NCI-H526 treated with DMSO at 0.1 percent for 48 hours (cell line): Measurements from ENCODE around the gene AGO3.
"Not testable (repeated sequence)": the region's sequence is repeated elsewhere in the genome, so short reads cannot be mapped to it uniquely, and the experiment has no call there.

Experiments used
- DNase-seq: peaks from one replicate; lab custom pipeline; 2025; lab: John Stamatoyannopoulos, UW

AGO3 gene

DNA sequence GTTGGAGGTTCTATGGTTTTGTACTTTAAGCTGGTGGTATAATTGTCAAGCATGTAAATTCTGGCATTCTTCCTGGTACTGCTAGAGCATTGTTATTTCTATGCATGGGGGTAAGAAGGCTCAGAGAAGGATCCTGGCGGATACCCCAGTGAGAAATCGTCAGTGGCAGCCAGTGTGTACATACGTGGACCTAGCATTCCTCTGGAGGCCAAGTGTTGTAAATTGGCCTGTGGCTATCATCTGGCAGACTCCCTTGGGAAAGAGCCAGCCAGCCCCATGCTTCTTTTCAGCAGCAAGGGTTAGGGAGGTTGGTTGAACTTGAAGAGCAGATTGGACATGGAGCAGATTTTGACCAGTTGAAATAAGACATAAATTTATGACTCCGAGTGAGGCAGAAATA is 5.2 kb upstream of the AGO3 start:
- no peak for DNase-seq

DNA sequence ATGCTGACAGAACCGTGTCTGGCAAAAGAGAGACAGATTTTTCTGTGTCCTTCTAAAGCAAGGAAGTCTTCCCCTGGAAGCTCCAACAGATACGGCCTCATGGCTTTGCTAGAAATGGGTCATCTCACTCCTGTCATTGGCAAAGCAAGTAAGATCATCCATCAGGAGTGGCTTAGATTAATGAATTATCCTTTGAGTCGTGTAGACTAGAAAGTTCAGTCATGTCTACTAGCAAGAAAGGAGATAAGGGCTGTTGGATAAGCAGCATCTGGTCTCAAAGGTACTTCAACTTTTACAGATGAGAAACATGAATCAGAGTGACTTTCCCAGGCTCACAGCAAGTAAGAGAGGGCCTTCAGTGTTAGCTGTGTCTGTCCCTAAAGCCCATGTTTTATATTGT is 3.4 kb upstream of the AGO3 start:
- no peak for DNase-seq

DNA sequence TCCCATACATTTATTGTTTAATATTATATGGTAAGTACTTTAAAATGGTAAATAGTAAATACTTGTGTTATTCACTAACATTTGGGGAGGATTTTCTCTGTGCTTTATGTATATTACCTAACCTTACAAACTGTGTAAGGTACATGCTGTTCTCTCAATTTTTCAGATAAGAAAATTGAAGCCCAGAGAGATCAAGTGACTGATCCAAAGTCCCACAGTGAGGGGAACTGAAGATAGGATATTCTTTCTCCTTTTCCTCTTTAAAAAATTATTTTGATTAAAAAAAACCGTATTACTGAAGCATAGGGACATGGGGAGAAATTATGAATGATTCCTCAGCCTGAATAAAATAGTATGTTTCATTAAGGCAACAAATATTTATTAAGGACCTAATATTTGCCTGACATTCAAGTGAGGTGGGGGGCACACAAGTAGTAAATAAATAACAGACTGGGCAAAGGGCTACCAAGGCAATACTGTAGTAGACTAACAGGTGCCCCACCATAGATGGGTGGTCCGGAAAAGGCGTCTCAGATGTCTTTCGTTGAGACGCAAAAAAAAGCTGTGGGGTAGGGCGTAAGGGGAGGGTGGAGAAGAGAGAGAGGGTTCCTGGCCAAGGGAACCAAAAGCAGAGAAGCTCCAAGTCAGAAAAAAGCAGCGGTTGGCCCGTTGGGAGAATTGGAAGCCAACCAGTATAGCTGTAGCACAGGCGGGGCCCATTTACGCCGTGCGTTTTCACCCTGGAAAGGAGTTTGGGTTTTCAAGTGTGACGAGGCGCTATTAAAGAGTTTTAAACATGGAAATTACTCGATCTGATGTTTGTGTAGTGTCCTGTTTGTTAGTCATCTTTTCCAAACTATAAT is 944 bp upstream of the AGO3 start:
- DNase-seq = peak; percentile 98

DNA sequence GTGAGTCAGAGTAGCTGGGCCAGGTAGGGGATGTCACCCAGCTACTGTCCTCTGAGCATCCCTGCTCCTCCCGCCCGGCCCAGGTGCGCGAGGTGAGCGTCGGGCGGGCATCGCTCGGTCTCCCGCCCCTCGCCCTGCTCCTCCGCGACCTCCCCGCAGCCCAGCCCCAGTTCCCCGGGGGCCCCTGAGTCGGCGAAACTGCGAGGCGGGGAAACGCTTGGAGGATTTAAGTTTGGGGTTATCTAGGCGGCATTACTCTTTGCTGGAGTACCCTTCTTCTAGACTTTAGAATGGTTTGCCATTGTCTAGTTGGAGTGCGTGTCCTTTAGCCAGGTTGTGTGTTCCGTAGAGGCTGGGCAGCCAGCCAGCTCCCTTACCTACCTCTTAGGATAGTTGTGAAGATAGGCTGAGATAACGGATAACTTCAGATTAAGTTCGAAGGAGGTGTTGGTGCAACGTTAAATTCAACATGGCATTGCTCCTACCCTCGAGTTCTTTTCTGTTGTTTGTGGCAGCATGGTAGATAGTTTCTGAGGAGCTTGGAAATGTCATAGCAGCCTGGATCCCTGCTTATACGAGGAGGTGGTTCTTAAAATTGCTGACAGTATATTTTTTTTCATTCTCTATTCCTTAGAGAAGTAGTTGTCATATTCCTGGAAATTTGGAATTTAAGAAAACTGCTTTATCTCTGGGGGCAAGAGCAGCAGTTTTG is 697 bp downstream of the AGO3 start:
- peak; percentile 77 for DNase-seq

DNA sequence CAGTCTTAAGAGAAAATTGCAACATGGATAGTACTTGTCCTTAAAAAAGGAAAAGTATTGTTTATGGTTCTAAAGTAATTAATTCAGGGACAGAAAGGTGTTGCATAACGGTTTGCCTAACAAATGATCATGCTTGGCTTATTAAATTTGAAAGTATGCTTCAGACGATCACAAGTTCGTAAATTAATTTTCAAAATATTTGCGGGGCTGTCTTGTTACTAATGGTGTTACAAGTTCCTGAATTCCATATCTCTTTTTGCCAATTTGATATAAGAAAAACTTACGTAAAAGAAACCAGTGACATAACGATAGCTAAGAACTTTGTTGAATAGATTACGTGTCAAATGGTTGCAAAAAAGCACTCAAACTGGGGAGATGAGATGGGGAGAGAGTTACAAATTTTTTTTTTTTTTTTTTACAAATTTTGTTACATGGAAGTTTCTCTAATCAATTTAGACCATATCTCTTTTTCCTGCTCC is 1.3 kb downstream of the AGO3 start:
- DNase-seq = peak; percentile 53

DNA sequence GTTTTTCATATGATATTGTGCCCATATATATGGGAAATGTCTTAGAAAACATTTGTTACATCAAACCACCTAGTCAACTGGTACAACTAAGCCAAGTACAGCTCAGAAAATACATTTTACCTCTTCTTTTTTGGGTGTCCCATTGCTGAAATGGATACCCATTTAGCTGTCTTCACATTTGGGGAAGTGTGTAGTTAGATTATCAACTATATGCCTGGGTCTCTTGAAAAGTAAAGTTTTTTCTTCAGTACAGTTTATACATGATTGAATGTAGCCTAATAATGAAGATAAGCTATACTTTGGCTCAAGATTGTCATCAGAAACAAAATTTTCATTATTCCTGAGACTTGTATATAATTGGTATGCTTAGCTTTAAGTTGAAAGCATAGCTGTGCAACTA is 2.0 kb downstream of the AGO3 start:
- DNase-seq = peak; percentile 54

DNA sequence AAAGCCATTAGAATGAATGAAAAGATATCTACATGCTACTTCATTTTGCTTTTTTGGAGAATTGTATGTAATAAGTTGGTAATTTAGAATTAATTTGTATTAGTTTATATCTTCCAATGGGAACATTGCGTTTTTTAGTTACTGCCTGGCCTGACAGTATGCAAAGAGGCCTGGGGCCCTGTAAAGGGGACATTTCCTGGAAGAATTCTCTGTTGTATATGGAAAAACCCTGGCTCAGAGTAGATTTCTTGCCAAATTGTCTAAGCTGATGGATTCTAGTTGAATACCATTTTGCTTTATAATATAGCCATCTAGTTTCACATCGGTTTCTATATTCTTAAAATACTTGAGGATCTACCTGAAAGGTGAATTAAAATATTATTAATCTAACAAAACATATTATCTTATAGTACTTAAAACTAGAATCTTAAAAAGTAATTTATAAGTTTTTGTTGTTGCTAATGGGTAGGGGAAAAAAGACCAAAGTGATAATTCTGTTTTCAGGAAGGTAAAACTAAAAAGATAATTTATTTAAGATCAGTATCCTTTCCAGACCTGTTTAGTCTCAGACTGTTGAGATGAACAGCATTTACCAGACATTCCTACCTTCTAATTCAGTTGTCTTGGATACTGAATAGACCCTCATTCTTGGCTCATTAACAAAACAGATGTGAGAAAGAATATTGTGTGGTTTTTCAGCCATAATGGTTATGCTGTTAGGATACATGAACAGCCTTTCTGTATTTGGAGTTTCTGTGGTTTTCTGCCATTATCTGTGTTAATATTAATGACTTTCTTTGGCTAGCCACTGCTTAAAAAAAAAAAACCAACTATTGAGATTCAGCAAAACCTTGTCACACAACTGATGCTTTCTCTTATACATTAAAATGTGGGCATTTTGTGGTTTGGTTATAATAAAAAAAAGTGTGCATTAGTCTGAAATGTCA is 4.8 kb downstream of the AGO3 start:
- peak; percentile 86 for DNase-seq

DNA sequence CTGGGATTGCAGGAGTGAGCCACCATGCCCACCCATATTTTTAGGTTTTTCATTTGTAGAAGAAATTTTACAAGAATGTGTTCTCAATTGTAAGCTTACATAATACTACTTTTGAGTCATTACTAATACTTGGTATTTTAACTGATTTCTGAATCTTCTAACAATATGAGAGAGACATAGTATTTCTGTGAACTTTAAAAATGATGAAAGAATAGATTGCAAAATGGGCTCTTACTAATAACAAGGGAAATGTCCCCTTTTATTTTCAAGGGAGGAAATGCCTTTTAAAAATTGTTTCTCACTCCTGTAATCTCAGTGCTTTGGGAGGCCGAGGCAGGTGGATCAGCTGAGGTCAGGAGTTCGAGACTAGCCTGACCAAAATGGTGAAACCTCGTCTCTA is 5.9 kb downstream of the AGO3 start:
- DNase-seq = no peak

DNA sequence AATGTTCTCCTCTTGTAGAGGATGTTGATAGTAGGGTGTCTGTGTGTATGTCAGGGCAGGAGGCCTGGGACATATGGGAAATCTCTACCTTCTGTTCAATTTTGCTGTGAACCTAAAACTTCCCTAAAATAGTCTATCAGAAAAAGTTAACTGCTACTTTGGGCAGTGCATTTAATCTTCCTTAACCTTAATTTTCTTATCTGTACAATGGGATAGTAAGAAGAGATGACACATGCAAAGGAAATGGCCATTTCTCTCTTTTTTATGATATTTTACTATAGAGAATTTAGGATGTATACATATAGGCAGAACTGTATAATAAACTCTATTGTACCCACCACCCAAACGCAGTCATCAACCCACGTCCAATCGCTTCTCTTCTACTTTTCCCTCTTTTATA is 8.6 kb downstream of the AGO3 start:
- no peak for DNase-seq

DNA sequence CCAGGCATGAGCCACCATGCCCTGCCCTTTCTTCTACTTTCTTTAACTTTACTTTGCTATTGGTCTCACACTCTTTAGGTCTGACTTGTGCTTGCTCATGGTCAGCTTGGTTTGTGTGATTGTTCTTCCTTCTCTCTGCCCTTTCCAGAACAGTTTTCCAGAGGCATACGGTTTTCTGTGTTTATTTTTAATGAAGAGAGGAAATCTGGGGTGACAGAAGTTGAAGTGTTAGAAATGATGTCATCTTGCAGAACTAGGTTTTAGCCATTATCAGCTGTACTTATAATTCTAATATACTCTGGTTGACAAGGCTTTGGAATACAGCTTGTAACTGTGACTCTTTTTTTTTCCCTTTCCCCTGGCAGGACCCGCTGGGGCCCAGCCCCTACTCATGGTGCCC is 14.4 kb downstream of the AGO3 start:
- DNase-seq = no peak

DNA sequence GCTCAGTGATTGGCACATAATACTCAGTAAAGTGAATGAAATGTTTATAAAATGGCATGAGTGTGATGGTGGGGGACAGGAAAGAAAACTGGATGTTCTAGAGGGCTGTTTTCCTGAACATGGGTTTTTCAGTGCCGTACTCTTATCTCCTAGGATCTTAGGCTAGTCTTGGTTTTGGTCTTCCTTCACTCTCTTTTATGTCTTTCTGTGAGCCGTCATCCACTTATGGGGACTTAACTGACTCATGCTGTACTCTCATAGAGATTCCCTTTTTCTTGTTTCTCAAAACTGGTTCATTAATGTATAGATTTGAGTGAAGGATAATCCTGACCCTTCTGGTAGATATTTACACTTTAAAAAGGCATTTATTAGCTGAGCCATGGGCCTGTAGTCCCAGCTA is 16.6 kb downstream of the AGO3 start:
- DNase-seq = no peak

DNA sequence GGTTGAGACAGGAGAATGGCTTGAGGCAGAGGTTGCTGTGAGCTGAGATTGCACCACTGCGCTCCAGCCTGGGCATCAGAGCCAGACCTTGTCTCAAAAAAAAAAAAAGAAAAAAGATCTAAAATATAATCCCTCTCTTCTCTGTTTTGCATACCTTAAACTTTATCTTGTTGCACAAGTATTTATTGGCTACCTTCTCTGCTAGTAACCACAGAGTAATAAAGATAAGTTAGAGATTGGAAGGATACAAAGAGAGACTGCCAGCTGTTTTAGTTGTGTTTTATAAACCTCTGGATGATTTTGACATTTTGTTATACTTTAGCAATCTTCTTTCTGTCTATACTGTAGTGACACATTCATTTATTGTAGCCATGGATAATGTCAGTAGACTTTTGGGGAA is 27.7 kb downstream of the AGO3 start:
- DNase-seq = no peak

DNA sequence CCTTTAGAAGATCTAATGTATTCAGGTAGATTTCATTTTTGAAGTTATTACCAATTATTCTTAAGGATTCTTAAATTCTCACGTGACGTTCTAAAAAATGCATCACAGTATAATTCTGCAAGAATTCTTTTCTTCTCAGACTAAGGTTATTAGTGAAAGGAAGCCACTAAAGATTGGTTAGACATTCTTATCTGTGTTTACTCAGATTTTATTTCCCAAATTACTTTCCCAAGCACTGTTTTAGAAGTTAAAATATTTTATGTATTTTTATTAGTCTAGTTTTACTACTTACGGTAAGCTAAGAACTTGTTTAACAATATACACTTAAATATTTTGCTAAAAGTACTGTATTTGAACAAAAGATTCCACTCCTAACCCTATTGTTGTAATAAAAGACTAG is 28.4 kb downstream of the AGO3 start:
- no peak for DNase-seq

DNA sequence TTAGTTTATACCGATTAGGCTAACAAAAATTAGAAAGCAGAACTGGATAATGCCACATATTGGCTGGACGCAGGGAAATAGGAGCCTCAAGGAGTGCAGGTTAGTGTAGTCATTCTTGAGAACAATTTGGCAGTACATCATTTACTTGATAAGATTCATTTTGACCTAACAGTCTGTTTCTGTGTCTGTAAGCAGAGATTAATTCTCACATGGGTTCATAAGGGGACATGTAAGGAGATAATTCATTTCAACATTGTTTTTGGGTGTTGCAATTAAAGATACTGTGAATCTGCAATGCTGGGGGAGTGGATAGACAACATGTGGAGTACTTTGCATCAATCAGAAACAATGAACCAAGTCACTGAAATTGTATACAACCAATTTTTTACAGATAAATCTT is 32.0 kb downstream of the AGO3 start:
- no peak for DNase-seq

DNA sequence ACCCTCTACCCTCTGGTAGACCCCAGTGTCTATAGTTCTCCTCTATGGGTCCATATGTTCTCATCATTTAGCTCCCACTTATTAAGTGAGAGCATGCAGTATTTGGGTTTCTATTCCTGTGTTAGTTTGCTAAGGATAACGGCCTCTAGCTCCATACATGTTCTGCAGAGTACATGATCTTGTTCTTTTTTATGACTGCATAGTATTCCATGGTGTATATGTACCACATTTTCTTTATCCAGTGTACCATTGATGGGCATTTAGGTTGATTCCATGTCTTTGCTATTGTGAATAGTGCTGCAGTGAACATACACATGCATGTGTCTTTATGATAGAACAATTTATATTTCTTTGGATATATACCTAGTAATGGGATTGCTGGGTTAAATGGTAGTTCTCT is 33.4 kb downstream of the AGO3 start:
- DNase-seq = not testable (repeated sequence)

DNA sequence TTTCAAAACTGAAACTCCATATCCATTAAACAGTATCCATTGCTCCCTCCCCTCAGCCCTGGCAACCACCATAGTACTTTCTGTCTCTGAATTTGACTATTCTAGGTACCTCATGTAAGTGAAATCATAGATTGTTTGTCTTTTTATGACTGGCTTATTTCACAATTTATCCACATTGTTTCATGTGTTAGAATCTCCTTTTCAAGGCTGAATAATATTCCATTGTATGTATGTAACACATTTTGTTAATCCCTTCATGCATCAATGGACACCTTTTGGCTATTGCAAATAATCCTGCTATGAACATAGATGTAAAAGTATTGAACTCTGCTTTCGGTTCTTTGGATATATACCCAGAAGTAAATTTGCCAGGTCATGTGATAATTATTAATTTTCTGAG is 37.5 kb downstream of the AGO3 start:
- no peak for DNase-seq

DNA sequence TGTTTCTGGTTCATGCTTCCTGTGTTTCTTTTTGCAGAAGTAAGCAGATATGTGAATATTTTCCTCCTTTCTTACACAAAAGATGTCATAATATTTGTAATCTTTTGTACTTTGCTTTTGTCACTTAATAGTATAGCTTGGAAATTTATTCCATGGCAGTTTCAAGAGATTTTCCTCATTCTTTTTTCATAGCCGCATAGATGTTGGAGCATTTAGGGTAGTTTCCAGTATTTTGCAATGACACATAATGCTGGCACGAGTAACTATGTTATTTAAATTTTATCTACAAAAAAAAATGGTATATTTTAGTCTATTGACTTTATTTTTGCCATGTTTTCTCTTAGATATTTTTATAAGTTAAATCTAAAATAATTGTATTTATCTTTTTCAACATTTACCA is 40.7 kb downstream of the AGO3 start:
- no peak for DNase-seq

DNA sequence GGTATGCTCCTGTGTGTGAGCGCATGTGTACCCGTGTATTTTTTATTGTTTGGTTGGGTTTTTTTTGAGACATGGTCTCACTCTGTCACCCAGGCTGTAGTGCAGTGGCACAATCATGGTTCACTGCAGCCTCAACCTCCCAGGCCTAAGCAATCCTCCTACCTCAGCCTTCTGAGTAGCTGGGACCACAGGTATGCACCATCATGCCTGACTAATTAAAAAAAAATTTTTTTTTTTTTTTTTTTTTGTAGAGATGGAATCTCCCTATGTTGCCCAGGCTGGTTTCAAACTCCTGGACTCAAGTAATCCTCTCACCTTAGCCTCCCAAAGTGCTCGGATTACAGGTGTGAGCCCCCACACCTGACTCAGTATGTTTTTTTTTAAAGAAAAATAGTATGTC is 41.7 kb downstream of the AGO3 start:
- DNase-seq = not testable (repeated sequence)

DNA sequence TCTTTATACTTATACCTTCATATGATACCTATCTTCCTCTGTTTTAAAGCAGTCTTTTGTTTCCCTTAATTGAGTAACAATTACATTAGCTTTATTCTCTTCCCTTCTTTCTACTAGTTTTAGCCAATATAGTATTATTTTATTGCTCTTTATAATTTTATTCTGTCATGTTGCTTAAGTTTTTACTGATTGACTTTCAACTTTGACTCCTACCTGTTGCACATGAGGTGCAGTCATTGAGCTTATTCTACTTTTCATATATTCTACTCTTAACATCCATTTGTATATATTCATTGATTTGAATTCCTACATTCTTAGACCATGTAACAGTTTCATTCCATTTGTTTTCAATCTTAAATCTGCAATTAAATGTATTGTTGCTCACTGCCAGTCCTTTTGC is 49.2 kb downstream of the AGO3 start:
- no peak for DNase-seq

DNA sequence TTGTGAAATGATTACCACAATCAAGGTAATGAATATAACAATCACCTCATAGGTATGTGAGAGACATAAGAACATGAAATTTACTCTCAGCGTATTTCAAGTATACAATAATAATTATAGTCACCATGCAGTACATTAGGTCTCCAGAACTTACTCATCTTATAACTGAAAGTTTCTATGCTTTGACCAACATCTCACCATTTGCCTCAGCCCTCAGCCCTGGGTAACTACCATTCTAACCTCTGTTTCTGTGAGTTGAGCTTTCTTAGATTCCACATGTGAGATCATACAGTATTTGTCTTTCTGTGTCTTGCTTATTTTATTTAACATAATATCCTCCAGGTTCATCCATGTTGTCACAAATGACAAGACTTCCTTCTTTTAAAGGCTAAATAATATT is 57.3 kb downstream of the AGO3 start:
- DNase-seq = no peak

DNA sequence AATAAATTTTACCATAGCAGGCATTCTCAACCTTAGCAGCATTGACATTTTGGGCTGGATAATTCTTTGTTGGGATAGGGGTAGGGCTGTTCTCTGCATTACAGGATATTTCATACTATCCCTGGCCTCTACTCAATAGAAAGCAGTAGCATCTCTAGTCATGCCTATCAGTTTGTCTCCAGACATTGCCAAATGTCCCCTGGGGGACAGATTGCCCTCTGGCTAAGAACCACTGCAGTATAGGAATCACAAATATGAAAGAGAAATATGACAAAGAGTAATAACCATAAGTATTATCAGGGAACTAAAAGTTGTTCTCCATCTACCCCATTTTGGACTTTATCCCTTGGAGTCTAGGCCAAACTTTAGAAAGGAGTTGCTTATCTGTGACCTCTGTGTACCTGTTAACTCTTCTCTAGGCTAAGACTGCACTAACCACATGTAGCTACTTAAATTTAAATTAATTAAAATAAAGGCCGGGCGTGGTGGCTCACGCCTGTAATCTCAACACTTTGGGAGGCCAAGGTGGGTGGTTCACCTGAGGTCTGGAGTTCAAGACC is 76.1 kb downstream of the AGO3 start:
- no peak for DNase-seq

DNA sequence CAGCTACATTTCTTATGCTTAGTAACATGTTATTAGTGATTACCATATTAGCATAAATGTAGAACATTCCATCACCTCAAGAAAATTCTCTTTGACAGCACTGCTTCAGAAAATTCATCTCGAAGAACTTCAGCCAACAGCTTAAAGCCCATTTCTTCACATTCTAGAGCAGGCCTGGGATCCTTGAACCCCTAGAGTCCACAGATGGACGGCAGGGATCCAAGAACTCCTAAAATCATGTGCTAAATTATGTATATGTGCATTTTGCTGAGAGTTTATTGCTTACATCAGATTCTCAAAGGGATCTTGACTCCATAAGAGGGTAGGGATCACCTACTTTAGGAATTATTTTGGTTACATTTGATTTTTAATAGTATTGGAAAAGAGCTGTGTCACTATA is 76.8 kb downstream of the AGO3 start:
- DNase-seq = no peak
